Activated naive CD4-positive, alpha-beta T cell treated with Interleukin-2 at 50 U/mL for 16 hours (primary cell): Measurements from ENCODE around the gene TMPRSS11F.
"Not testable (repeated sequence)": the region's sequence is repeated elsewhere in the genome, so short reads cannot be mapped to it uniquely, and the experiment has no call there.

ENCODE experiments used
- DNase-seq: peaks from one replicate; pipeline ENCODE4 v3.0.0-alpha.2; 2020

The TMPRSS11F gene

DNA sequence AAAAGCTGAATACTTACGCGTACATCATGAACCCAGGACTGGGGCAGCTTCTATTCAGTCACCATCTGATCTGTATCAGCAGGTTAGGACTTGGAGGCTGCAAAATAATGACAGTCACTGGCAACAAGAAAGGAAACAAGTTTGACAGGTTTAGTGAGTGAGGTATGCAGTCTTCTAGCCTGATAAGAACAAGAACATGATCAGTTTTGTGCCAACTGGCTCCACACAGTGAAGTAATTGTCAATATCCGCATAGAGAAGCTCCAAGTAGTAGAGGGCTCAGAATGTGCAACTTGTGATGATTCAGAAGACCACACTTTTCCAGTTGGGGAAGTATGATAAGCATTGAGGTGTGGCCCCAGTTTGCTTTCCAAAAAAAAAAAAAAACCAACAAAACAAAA lies at the start of gene TMPRSS11F:
Gene TMPRSS11F (minus strand): TSS at position 77 of the 400 bp plus-strand sequence. CDS start 49 bp downstream, at position 28.
- no peak for DNase-seq

DNA sequence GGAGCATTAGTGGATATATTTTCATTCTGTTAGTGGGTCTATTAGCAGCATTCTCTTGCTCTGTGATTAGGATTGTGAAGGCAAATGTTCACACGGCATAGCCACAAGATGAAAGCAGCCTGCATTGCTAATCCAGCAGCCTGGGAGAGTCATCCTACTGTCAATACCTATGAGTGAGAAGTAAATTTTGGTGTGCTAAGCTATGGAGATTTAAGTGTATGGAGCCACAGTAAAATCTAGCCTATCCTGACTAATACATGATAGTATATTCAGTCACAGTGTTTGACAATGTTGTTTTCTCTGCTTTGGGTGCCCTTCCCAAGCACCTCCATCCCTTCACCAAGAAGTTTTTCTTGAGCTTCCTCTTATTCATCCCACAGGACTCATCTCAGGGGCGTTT lies 47.2 kb upstream of the TMPRSS11F start:
- no peak for DNase-seq

- no peak for DNase-seq
Observed at GRCh38 chr4:68176500-68176899, 46.8 kb upstream of the TMPRSS11F start.

DNA sequence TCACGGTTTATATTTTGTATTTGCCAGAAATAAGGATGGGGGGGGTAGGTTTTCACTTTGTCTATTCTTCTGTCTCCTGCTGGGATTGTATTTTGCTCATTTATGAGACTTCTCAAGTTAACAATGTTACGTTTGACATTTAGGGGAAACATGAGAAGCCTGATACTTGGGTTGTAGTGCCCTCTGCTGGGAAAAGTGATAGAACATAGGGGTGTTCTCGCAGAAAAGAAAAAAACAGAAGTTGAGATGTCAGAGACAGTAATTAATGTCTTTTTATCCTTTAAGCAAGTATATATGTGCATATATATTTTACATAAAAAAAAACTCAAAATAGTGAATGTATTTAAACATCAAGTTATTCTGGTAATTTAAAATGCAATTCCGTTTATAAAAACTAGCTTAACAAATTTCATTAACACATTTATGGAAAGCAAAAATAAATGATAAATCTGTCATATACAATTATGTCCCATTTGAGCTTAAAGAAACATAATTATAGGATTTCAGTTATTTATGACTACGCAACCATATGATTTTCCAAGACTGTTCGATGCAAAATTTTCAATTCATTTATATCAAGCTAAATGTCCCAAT lies 46.0 kb upstream of the TMPRSS11F start:
- DNase-seq, result peak; percentile 3

- DNase-seq, result not testable (repeated sequence)
Observed at GRCh38 chr4:68174389-68174788, 44.7 kb upstream of the TMPRSS11F start.

DNA sequence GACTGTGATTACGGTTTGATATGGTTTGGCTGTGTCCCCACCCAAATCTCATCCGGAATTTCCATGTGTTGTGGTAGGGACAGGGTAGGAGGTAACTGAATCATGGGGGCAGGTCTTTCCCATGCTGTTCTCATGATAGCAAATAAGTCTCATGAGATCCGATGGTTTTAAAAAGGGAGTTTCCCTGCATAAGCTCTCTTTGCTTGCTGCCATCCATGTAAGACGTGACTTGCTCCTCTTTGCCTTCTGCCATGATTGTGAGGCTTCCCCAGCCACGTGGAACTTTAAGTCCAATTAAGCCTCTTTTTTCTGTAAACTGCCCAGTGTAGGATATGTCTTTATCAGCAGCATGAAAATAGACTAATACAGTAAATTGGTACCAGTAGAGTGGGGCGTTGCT lies 42.5 kb upstream of the TMPRSS11F start:
- not testable (repeated sequence) for DNase-seq

DNA sequence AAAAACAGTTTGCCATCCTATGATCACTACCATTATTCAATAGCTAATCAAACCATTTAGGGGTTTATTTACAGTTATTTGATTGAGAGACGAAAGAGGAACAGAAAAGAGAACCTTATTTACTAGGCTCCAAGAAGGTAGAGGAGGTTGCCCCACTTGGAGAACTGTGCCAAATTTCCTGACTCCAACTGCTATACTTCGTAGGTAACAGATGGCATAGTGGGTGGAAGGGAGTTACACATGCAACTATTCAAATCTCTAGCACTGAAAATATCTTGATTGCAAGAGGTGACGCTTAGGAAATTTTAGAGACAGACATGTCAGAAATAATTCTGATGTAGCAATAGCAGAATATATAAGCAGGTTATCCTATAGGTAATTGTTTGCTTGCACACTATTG lies 38.0 kb upstream of the TMPRSS11F start:
- no peak for DNase-seq

- DNase-seq, result no peak
Observed at GRCh38 chr4:68167166-68167565, 37.5 kb upstream of the TMPRSS11F start.

- DNase-seq, result no peak
Observed at GRCh38 chr4:68163754-68164153, 34.1 kb upstream of the TMPRSS11F start.

DNA sequence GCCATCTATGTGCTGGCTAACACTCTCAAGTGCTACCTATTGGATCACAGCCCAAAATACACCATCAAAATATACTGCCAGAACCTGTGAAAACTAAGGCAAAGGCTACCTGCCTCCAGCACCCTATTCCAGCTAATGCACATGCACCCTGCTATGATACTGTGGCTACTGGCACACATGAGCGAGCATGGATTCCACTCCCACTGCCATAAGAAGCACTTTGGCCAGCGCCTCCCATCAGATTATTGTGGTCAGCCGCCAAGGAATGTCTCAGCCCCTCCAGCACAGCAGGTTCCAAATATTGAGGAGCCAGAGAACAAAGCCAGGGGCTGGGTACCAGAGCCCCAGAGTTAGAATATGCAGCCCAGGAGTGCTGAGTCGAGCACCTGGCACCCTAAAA lies 32.5 kb upstream of the TMPRSS11F start:
- DNase-seq, result no peak

DNA sequence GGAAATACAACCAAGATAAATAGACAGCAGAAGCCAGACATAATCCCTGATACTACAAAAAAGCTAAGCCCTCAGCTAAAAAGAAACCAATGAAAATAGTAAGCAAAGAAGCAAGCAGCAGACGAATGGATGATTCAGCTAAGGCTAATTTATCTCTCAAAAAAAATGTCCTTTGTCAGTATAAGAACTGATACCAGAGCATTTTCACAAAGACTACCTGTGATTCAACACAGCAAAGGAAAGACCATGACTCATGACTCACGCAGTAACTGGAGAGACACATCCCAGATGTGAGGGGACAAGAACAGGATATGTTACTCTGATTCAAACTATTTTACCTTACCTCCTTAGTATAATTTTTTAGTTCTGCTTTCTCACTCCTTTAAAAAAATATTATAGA lies 22.7 kb upstream of the TMPRSS11F start:
- DNase-seq, result no peak

GRCh38 chr4:68148800-68149685 lies 19.4 kb upstream of the TMPRSS11F start:
- no peak for DNase-seq

DNA sequence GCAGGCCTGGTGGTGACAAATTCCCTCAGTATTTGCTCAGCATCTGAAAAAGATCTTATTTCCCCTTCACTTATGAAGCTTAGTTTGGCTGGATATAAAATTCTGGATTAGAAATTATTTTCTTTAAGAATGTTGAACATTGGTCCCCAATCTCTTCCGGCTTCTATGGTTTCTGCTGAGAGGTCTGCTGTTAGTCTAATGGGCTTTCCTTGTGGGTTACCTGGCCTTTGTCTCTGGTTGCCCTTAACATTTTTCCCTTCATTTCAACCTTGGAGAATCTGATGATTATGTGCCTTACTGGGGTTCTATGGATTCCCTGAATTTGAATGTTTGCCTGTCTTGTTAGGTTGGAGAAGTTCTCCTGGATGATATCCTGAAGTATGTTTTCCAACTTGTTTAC lies 17.4 kb upstream of the TMPRSS11F start:
- no peak for DNase-seq

GRCh38 chr4:68145261-68145660 lies 15.6 kb upstream of the TMPRSS11F start:
- DNase-seq, result no peak

GRCh38 chr4:68141852-68142251 lies 12.2 kb upstream of the TMPRSS11F start:
- no peak for DNase-seq

DNA sequence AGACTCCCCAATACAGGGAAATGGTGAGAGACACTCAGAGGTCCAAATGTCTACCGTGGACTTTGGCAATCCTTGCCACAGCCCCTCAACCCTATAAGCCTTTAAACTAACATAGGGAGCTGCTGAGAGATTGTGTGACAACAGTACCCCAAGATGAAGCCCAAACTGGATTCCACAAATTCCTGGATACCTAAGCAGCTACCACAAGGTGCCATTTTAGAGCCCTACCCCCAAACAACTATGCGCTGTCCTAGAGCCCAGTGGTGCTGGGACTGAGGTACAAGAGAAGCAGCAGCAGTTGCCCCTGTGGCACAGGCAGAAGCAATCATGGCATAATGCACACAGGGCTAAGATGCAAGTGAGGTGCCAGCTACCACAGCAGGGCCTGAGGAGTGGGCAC lies 2.7 kb upstream of the TMPRSS11F start:
- no peak for DNase-seq

DNA sequence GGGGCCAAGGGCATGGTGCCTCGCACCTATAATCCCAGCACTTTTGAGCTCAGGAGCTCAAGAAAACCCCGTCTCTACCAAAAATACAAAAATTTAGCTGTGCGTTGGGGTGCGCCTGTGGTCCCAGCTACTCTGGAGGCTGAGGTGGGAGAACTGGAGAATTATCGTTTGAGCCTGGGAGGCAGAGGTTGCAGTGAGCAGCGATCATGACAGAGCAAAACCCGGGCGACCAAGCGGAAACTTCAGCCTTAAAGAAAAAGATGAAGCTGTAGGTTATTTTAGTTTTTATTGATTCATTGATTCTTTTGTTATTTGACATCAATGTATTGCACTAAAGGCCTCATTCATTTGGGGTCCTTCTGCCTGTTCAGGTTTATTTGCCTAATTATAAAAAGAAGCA lies 5.4 kb downstream of the TMPRSS11F start:
- DNase-seq, result no peak

DNA sequence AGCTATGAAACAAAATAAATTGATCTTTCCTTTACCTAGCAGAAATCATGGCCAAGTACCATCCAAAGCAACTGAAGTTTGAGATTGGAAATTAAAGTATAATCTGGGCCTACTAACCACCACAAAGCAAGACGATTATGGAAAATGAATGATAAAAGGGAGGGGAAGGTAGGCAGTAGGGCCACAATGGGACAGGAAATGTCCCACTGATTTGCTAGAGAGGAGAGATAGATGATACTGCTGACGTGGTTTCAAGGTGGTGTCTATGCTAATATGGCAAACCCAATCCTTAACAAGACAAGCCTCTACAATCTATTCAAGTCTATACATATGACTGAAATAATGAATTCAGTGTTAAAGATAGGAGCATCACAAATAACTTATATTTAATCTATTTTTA lies 6.1 kb downstream of the TMPRSS11F start:
- no peak for DNase-seq

DNA sequence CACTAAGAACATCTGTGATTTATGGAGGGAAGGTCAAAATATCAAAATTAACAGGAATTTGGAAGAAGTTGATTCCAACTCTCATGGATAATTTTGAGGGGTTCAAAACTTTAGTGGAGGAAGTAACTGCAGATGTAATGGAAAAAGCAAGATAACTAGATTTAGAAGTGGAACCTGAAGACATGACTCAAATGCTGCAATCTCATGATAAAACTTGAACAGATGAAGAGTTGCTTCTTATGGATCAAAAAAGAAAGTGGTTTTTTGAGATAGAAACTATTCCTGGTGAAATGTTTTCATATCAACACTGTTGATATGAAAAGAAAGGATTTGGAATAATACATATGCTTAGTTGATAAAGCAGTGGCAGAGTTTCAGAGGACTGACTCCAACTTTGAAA lies 9.7 kb downstream of the TMPRSS11F start:
- no peak for DNase-seq

- DNase-seq, result no peak
Observed at GRCh38 chr4:68110441-68110840, 19.2 kb downstream of the TMPRSS11F start.

- no peak for DNase-seq
Observed at GRCh38 chr4:68109868-68110267, 19.8 kb downstream of the TMPRSS11F start.

DNA sequence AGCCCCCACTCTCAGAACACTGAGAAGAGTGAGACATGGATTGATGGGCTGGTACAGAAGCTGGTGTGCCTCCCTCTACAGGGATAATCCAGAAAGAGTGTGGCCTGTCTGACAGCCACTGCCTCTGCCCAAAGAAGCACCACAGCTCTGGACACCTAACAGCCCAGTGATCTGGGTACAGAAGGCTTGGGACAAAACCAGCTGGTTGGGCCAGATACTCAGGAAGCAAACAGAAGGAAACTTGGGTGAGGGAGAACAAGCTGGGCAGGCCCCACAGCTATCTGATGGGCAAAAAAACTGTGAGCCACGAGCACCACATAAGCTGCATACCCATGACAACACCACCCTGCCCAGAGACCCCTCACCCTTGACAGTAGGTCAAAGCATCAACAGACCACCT lies 46.9 kb downstream of the TMPRSS11F start:
- DNase-seq, result no peak

- DNase-seq, result no peak
Observed at GRCh38 chr4:68079928-68080327, 49.7 kb downstream of the TMPRSS11F start.

GRCh38 chr4:68077737-68078136 lies 51.9 kb downstream of the TMPRSS11F start:
- no peak for DNase-seq

DNA sequence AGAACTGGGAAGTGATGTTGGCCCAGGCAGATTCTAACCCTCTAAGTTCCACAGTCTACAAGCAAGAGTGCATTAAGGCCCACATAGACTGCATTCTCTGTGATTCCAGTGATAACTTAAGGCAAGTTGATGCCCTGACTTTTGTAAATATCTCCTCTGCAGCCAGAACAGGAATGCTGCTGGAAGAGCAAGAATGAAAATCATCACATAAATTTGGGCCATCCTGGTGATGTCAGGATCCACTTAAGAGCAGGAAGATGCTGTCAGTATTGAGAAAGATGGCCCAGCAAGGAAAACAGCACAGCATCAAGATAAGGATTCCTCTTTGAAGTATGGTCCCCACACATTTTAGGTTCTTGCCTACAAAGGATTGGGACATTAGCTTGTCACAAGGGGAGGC lies 52.4 kb downstream of the TMPRSS11F start:
- DNase-seq, result no peak
